ENCODE results near the gene SLCO3A1.

The SLCO3A1 gene

DNA sequence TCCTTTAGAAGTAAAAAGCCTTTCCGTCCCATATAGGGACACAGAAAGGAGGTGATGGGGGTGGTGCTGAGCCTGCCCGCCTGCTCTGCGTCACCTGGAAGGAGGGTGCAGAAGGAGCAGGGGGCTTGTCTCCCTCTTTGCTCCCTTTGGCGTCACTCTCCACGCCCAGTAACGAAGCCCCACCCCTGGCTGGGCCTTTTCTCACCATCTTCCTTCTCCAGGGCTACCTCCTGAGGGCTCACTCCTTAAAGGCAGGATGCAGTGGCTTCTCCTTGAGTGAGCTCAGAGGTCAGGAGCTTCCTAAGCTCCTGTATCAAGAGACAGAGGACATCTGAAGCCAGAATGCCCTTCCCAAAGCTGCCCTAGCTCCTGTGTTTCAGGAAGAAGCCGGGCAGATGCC lies 31.5 kb downstream of the SLCO3A1 start:
- DNase-seq = no peak

DNA sequence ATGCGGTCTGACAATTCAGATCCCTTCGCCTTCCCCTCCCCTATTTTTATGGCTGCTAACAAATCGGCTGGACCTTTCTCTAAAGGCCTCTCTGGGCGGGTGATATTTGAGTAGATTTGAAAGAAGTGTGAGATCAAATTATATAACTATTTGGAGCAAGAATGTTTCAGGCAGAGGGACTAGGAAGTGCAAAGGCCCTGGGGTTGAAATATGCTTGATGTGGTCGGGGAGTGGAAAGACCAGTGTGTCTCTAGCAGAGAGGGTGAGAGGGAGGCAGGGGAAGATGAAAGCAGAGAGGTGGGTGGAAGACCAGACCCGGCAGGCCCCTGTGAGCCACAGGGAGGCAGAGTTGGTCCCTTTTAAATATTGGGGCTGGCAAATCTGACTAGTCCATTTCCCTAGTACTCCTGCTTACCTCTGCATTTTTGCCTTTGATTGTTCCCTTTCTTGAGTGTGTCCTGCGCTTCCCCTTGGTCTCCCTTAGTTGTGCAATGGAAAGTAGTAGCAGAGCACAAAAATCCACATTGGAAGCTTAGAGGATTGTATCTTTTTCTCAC lies 32.3 kb downstream of the SLCO3A1 start:
- no peak for DNase-seq

DNA sequence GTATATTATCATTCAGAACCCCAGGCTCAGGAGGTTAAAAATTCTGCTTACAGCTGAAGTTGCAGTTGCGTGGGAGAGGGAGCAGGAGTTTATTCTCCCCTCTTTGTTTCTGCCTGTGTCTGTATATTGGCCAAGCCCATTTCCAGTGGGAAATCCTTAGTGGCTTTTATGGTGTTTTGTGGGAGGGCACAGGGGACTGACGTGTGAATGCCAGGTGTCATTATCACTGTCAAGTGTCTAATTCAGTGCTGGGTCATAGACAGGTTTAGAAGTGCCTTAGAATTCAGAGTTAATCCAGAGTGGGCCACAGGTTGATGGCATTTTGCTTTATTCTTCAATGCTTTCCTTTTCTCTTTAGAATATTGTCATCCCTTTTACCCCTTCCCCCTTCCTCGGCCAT lies 33.4 kb downstream of the SLCO3A1 start:
- no peak for DNase-seq

DNA sequence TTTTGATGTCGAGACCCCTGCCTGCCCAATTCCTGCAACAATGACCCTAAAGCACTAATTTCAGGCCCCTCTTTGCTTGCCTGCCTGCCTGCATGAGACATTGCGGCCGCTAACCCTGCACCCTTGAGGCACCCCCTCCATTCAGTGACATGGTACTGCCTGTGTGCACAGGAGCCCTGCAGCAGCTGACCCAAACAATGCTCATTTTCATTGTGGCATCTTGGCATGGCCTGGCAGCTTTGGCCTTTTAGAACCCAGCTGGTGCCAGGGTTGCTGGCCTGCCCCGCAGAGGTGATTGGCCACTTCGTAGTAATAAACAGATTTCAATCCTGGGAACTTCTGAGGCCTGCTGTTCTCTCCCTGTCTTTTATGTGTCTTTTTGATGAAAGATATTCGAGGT lies 33.8 kb downstream of the SLCO3A1 start:
- DNase-seq = no peak

DNA sequence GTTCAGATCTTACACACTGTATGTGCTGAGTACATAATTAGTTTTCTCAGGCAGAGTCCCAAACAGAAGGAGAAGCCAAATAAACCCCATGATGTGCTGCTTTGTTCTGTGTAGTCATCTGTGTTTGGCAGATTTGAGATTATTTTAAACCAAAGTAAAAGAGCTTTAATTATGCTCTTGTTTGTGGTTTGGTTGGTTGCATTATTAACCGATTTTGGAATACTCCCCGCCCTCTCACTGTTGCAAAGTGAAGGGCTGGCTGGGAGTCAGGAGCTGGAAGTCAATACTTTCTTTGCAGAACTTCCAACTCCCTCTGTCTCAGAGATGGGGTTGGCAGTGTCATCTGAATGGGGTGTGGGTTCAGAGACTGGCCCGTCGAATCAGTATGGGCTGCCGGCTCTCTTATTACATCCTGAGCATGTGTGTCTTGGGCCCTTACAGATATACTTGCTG lies 34.4 kb downstream of the SLCO3A1 start:
- DNase-seq = no peak

DNA sequence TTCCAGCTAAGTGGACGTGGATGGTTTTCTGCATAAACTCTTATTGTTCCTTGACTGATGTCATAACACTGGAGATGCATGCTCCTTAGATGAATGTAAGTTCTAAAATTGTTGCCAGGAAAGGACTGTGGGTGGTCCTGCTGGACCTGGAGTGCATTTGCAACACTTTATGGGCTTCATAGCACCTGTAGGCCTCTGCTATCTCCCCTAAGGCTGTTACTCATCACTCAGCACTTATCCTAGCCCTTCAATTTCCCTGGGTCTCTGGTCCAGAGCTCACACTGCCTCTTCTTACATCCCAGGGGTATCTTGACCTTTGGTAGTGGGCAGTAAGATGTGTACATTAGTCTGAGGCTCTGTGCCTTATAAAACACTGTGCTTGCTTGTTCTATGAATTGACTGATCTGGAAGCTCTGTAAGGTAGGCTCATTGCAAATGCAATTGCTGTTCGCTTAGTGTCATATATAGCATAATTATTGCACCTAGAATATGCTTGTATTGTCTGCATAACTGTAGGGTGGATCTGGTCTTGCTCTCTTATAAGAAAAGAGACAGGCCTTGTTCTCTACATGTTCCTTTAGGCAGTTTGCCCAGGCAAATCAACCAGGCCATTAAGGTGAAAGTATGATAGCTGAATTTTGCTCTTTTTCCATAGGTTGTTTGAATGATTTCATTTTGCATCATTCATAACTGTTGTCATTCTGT lies 35.8 kb downstream of the SLCO3A1 start:
- no peak for DNase-seq

DNA sequence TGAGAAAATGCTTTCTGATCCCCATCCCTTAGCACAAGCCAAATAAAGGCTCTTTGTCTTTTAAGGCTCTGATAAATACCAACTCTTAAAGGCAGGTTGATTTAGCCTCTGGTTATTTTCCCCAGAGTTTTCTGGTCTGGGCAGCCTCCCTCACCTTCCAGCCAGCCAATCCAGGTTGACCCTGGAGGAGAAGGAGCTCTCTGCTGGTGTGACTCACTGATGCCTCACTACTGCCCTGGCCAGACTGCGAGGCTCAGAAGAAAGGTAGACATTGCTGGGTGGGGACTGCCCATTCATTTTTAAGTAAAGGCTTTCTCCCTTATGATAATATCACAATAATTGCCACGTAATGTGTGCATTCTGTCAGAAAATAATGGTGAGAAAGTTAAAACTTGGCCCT lies 37.1 kb downstream of the SLCO3A1 start:
- no peak for DNase-seq

DNA sequence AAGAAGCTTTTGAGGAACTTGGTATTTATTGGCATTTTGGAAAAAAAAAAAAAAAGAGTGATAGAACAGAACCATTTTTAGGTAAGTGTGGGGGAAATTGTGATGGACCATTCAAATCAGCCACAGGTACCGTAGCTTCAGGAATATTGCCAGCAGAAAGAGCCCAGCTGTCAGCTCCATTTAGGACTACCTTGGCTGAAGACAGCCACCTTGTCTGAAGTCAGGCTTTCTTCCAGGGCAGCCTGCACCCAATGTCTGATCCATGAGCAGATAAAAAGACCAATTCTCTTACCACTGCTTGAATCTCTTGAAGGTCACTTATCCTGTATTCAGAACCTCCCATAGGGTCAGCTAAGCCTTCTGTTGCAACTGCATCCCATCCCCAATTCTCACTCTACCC lies 37.6 kb downstream of the SLCO3A1 start:
- DNase-seq = no peak

DNA sequence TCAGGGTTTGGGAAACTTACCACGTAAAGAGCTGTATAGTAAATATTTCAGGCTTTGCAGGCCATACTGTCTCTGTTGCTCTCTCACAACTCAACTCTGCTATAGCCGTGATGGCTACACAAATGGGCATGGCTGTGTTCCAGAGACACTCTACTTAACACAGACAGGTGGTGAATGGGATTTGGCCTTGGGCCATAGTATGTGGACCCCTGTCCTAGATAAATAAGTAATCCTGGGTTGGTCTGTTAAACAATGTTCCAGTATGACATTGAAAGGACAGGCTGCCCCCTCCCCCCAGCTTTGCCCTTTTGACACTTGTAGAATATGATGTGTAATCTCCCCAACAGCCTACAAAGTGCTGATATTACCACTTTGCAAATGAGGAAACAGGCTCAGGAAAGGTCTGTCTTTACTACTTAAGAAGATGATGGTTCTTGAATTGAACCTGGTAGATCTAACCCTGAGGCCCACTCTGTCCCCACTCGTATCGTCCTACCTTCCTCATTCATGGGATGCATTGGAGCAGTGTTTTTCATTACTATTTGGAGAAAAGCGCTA lies 38.4 kb downstream of the SLCO3A1 start:
- DNase-seq = no peak

DNA sequence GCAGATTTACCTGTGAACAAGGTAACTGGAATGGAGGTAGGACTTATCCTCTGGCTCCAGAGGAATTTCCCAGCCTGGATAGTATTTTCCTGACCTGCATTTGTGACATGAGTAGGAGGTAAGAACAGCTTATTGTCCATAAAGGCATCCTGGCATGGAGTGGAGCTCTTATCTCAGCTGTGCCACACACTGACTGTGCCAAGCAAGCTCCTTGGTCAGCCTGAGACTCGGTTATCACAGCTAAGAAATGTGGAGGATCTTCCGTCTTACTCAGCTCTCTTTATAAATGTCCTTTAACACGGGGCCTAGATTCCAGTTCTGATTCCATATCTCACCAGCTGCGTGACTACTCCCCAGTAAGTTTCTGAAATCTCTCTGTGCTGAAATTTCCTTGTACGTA lies 38.9 kb downstream of the SLCO3A1 start:
- no peak for DNase-seq

DNA sequence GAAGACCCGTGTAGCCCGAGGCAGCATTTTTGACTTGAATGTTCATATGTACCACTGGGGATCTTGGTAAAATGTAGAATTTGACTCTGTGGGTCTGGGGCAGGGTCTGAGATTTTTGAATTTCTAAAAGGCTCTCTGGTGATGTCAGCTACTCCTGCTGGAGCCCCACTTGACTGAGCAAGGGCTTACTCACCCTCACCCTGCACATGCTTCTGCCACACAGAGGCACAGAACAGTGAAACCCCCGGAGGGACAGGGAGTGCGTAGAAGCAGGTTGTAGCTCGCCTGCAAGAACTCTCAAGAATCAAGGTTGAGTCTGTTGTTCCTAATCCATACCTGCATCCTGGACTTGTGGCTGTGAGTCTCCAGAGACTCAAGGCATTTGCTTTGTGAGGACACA lies 41.1 kb downstream of the SLCO3A1 start:
- DNase-seq = no peak

DNA sequence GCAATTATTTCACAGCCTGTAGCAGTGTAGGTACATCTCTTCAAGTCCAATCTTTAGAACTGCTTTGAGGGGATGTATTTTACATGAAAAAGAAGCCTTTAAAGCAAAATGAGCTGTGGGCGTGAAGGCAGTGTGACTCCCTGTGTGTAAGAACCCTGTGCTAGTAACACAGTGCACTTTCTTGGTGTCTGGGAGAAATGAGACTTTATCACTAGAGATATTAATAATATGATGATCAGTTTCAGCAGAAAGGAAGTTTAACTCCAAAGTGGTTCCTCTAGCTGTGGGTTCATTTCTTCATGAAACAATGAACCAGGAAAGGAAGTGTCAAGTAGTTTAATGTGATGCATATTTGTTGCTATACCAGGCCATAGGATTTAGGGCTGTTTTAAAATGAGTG lies 41.5 kb downstream of the SLCO3A1 start:
- no peak for DNase-seq

DNA sequence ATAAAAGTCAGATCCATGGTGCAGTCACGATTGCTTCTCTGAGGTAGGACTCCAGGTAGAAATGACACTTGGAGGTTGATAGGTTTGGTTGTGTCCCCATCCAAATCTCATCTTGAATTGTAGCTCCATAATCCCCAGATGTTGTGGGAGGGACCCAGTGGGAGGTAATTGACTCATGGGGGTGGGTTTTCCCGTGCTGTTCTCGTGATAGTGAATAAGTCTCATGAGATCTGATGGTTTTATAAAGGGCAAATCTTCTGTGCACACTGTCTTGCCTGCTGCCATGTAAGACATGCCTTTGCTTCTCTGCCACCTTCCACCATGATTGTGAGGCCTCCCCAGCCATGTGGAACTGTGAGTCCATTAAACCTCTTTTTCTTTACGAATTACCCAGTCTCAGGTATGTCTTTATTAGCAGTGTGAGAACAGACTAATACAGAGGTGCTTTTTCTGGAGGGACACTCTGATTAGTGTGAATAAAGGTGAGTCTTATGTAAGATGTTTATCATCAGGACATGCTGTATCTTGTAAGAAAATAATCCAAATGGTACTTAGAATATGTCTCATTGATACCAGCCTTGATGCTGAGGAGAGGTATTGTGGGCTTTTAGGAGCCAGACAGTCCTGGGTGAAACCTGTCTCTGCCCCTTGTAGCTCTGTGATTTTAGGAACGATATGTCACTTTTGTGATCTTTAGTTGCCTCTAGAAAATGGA lies 43.0 kb downstream of the SLCO3A1 start:
- no peak for DNase-seq

DNA sequence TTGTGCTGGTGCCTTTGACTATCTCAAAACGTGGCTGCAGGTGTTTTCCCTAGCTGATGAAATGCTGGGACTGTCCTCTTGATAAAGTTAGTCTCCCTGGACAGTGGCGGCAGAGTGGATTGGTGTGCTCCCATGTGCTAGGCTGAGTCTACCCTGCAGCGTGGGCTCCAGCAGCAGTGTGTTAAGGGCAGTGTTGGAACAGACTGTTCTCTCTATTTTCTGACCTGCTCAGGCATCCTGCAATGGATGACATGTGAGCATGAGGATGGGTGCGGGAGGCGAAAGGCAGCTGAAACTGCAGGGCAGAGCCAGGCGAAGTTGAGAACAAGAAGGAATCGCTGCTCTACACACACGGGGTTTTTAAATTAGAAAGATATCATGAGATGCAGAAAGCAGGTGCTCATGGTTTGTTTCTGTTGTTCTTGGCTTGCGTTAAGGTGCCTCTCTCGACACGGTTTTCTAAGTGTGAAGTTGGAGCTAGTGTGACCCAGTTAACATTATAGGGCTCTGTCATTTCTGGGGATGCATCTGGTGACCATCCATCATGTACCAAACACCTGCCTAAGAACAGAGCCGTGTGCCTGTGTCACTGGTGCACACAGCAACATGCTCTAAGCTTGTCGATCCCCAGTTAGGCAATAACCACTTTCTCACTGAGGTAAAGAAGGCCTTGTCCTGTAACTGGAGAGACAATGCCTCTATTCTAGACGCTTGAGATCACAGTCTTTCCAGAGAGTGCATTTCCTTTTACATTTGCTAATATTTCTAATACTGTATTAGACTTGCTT lies 44.3 kb downstream of the SLCO3A1 start:
- no peak for DNase-seq

DNA sequence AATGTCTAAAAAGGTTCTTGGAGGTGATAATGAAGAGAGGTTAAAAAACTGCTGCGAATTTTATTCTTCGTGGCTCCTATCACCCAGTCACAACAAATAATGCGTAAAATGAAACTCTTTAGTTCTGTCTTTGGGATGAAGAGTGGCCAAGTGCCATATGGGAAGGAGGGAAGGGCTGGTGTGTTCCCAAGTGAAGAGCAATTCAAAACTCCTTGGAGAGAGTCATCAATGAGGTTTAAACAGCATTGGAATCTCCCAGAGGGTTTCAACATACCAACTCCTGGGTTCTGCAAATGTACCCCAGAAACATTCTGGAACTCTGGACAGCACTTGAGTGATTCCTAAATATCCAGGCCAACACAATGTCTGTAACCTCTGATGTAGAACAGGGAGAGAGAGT lies 45.3 kb downstream of the SLCO3A1 start:
- no peak for DNase-seq

DNA sequence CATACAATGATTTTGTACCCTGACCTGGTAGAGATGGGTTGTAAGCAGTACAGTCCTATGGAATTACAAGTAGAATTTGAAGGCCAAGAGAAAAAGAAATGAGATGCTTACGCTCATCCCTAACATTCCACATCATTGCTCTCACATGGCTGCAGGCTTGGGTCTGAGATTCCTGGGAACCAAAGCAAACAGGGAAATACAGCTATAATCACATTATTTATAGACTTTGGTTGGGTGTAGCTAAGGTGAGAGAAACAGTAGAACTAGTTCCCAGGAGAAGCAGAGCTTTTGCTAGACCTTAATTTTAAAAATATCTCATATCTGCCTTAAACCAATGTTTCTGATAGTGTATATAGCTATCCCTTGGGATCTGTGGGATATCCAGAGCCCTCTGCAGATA lies 51.4 kb downstream of the SLCO3A1 start:
- no peak for DNase-seq

DNA sequence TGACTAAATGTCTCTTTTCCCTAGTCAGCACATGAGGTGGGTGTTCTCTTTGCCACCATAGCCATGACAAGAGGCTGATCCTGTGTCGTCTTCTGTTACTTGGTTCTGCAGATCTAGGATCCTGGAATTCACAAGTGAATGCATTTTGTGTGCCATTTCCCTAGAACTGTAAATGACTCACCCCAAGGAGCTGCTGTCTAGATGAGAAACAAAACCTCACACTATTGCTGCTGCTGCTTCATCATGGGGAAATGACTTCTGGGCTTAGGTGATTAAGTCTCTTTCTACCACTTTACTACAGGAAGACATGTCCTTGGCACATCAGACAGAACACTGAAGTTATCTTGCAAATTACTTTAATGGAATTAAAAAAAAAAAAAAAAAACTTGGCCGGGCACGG lies 54.9 kb downstream of the SLCO3A1 start:
- DNase-seq = no peak

DNA sequence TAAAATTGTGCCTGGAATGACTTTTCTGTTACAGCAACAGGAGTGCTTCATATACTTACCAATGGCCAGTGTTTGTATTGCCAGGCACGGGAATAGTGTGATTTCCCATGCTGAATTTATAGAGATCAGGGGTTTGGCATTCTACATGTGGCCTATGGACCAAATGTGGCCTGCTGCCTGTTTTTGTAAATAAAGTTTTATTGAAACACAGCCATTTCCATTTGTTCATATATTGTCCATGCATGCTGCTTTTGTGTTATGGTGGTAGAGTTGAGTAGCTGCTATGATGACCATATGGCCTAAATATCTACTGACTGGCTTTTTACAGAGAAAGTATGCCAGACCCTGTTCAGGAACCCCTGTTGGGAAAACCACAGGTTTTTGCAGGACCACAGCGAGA lies 55.6 kb downstream of the SLCO3A1 start:
- no peak for DNase-seq

DNA sequence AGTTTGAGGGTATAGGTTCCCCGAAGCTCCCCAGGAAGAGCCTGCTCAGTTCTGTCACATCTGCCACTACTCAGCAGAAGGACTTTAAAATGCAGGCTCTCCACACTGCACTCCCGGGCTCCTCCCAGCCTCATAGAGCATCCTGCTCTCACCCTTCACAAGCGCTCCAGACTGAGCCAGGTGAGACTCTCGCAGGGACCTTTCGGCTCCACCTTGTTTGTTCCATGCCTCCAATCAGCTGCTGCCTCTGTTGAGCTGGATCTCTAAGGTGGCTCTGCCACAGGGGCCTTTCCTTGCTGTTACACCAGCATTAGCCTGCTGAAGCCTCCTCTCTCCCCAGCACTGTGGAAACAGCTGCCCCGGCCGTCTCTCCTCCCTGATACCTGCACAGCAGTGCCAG lies 56.1 kb downstream of the SLCO3A1 start:
- DNase-seq = no peak

DNA sequence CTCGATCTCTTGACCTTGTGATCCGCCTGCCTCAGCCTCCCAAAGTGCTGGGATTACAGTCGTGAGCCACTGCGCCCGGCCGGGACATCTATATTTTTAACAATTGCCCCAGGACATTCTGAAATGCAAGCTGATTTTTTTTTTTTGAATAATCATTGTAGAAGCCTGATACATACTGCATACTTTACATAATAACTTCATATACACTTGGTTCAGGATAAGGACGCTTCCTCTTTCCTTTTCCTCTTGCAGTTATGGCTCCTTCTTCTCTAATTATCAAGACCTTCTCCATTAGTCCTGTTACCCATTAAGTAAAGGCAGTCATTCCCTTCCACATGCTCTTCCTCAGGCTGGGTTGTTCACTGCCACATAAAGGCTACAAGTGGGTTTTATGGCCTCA lies 58.3 kb downstream of the SLCO3A1 start:
- DNase-seq = no peak

DNA sequence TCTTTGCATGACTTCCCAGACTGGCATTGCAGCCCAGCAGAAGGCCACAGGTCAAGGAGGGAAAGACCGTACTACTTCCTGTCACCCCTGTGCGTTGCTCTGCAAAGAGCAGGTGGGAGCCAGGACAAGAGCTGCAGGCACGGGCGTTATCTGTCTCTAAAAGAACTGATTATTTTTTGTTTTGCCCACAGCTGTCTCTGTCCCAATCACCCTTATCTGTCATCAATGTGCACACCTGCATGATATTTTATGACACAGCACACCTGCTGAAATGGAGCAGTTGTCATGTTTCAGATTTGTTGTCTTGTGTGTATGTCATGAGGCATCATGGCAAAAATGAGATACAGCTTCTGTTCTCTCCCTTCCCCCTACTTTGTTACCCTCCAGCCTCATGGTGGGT lies 58.8 kb downstream of the SLCO3A1 start:
- DNase-seq = no peak

DNA sequence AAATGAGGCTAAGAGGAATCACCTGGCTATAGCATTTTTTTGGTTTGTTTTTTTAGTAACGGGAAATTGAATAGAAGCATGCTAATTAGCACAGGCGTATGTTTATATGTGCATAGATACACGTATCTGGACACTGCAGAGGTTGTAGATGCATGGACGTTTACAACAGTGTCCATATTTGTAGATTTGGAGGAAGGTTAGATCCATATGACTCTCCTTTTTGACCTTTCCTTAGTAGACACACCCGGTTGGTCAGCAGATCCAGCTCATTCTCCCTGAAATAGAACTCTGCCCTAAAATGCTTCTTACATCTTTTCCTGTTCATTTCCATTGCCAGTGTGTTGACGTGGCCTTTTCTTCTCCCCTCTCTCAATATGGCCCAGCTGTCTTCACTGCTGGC lies 60.1 kb downstream of the SLCO3A1 start:
- DNase-seq = no peak

DNA sequence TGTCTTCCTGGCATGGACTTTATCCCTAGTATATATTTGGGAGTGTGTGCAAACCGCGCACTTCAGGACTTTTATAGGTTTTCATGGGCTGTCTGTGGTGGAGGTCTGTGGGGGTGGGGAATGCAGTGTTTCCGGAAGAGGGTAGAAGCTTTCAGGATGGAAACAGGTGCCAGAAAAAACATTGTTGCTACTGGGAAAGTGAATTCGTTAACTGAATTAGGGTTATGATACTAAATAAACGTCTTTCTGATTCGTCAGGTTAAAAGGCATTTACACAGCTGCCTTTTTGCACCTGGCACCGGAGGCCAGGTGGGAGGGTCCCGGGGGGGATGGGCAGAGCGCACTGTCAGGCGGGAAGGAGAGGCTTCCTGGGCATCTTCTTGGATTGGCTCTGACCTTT lies 62.1 kb downstream of the SLCO3A1 start:
- DNase-seq = no peak
